ENCODE data around the gene MALRD1.

DNA sequence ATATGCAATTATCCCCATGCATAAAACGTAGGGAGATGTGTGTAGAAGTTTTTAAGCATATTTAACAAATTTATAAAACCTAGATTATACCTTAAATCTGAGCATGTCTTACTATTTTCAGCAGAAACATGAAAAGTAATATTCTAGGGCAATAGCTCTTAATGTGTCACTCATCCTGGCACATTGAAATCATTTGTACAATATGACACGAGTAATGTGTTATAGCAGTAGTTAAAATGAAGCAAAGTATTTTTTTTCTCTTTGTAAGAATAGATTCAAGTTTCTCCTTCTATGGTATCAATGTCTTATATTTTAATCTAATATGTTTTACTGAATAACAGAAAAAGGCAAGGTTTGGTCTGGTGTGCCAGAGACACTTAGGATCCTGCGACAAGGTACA lies 492.7 kb downstream of the MALRD1 start:
- TF ChIP-seq CEBPB (IDR thresholded peaks at IDR 0.05; ENCODE audit: low read depth, low read length) (no peak), RBBP5 (IDR thresholded peaks at IDR 0.05; ENCODE audit: borderline replicate concordance, low read depth, low read length) (no peak), TAF1 (IDR thresholded peaks at IDR 0.05; ENCODE audit: low read depth, low read length) (no peak), EZH2 (IDR thresholded peaks at IDR 0.05; ENCODE audit: low read depth, low read length, severe bottlenecking) (no peak), POLR2A (IDR thresholded peaks at IDR 0.05; ENCODE audit: control extremely low read depth in 1 of 2, low read depth in 2 of 2, low read length in 2 of 2) (no peak), SP4 (IDR thresholded peaks at IDR 0.05; ENCODE audit: low read length) (no peak), YY1 (IDR thresholded peaks at IDR 0.05; ENCODE audit: low read depth, low read length) (no peak), JUN (IDR thresholded peaks at IDR 0.05; ENCODE audit: low read depth, low read length) (no peak), SAP30 (IDR thresholded peaks at IDR 0.05; ENCODE audit: insufficient read depth, insufficient replicate concordance, low read length) (no peak)
- TF ChIP-seq, protein P1, sequence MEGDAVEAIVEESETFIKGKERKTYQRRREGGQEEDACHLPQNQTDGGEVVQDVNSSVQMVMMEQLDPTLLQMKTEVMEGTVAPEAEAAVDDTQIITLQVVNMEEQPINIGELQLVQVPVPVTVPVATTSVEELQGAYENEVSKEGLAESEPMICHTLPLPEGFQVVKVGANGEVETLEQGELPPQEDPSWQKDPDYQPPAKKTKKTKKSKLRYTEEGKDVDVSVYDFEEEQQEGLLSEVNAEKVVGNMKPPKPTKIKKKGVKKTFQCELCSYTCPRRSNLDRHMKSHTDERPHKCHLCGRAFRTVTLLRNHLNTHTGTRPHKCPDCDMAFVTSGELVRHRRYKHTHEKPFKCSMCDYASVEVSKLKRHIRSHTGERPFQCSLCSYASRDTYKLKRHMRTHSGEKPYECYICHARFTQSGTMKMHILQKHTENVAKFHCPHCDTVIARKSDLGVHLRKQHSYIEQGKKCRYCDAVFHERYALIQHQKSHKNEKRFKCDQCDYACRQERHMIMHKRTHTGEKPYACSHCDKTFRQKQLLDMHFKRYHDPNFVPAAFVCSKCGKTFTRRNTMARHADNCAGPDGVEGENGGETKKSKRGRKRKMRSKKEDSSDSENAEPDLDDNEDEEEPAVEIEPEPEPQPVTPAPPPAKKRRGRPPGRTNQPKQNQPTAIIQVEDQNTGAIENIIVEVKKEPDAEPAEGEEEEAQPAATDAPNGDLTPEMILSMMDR (IDR thresholded peaks at IDR 0.05; ENCODE audit: control extremely low read depth in 1 of 3, insufficient read depth in 1 of 3, low read depth in 1 of 3, low read length in 3 of 3), result no peak
